KMS-11 (cell line): ENCODE measurements around the gene CFAP299.

Experiments used
- H2AFZ ChIP-seq: fragments of 200-600 bp; sonication (generic); 2 replicates; pipeline ENCODE4 v1.6.1; 2016; ENCODE audit warnings: antibody characterized with exemption, mixed run types, low read depth
- H3K27ac ChIP-seq: fragments of 200-600 bp; sonication (generic); 2 replicates; pipeline ENCODE4 v1.6.1; 2016; ENCODE audit warnings: mild to moderate bottlenecking, mixed run types
- H3K27me3 ChIP-seq: fragments of 200-600 bp; sonication (generic); 2 replicates; pipeline ENCODE4 v1.6.1; 2017; ENCODE audit warnings: mild to moderate bottlenecking, low read depth, mixed run types, moderate library complexity; ENCODE audit not compliant: insufficient read depth
- H3K36me3 ChIP-seq: fragments of 200-600 bp; sonication (generic); 2 replicates; pipeline ENCODE4 v1.6.1; 2017; ENCODE audit warnings: mild to moderate bottlenecking, mixed run types; ENCODE audit not compliant: insufficient read depth
- H3K4me1 ChIP-seq: fragments of 200-600 bp; sonication (generic); 2 replicates; pipeline ENCODE4 v1.6.1; 2016; ENCODE audit warnings: mild to moderate bottlenecking, low read depth, mixed run types; ENCODE audit not compliant: poor library complexity, severe bottlenecking
- H3K4me2 ChIP-seq: fragments of 200-600 bp; sonication (generic); 2 replicates; pipeline ENCODE4 v1.7.0; 2016; ENCODE audit warnings: mild to moderate bottlenecking, mixed run types
- H3K4me3 ChIP-seq: fragments of 200-600 bp; sonication (generic); IDR thresholded peaks from 2 replicates; pipeline ENCODE4 v1.6.1; 2017; ENCODE audit warnings: low read depth, low read length, mixed read lengths; ENCODE audit not compliant: insufficient read depth
- H3K79me2 ChIP-seq: fragments of 200-600 bp; sonication (generic); 2 replicates; pipeline ENCODE4 v1.6.1; 2016; ENCODE audit warnings: low read depth, mixed run types; ENCODE audit not compliant: insufficient read depth
- H3K9ac ChIP-seq: fragments of 200-600 bp; sonication (generic); 2 replicates; pipeline ENCODE4 v1.6.1; 2016; ENCODE audit warnings: mild to moderate bottlenecking, mixed run types
- H4K20me1 ChIP-seq: fragments of 200-600 bp; sonication (generic); 2 replicates; pipeline ENCODE4 v1.6.1; 2016; ENCODE audit warnings: mild to moderate bottlenecking, mixed run types; ENCODE audit not compliant: insufficient read depth
- TF ChIP-seq, protein P1 (sequence below): fragments of 200-600 bp; sonication (generic); conservative IDR thresholded peaks from 2 replicates; pipeline ENCODE4 v1.6.1; 2017; ENCODE audit warnings: low read depth, mild to moderate bottlenecking, antibody characterized with exemption, low read length, moderate library complexity, mixed read lengths

The CFAP299 gene

GRCh38 chr4:80568891-80569290 lies 233.4 kb downstream of the CFAP299 start:
- no peaks in the 10 kb centered on the region for H3K36me3 ChIP-seq
- H3K27me3 ChIP-seq: no peaks in the 10 kb centered on the region
- H3K4me3 ChIP-seq: no peak overlapping the region
- no peaks in the 10 kb centered on the region for H4K20me1 ChIP-seq
- no peak overlapping the region for H2AFZ ChIP-seq
- H3K27ac ChIP-seq: no peak overlapping the region
- H3K79me2 ChIP-seq: no peaks in the 10 kb centered on the region
- H3K4me1 ChIP-seq: no peaks in the 10 kb centered on the region
- no peak overlapping the region for H3K9ac ChIP-seq
- TF ChIP-seq, protein P1, sequence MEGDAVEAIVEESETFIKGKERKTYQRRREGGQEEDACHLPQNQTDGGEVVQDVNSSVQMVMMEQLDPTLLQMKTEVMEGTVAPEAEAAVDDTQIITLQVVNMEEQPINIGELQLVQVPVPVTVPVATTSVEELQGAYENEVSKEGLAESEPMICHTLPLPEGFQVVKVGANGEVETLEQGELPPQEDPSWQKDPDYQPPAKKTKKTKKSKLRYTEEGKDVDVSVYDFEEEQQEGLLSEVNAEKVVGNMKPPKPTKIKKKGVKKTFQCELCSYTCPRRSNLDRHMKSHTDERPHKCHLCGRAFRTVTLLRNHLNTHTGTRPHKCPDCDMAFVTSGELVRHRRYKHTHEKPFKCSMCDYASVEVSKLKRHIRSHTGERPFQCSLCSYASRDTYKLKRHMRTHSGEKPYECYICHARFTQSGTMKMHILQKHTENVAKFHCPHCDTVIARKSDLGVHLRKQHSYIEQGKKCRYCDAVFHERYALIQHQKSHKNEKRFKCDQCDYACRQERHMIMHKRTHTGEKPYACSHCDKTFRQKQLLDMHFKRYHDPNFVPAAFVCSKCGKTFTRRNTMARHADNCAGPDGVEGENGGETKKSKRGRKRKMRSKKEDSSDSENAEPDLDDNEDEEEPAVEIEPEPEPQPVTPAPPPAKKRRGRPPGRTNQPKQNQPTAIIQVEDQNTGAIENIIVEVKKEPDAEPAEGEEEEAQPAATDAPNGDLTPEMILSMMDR: no peak
- no peak overlapping the region for H3K4me2 ChIP-seq

GRCh38 chr4:80576796-80577195 lies 241.3 kb downstream of the CFAP299 start:
- H3K27ac ChIP-seq: no peak overlapping the region
- no peaks in the 10 kb centered on the region for H3K27me3 ChIP-seq
- no peak overlapping the region for H3K9ac ChIP-seq
- H4K20me1 ChIP-seq: no peaks in the 10 kb centered on the region
- no peak overlapping the region for H3K4me3 ChIP-seq
- no peaks in the 10 kb centered on the region for H3K4me1 ChIP-seq
- no peak overlapping the region for H3K4me2 ChIP-seq
- H2AFZ ChIP-seq: no peak overlapping the region
- no peaks in the 10 kb centered on the region for H3K36me3 ChIP-seq
- H3K79me2 ChIP-seq: no peaks in the 10 kb centered on the region
- TF ChIP-seq, protein P1: no peak

GRCh38 chr4:80578001-80578400 lies 242.5 kb downstream of the CFAP299 start:
- Histone ChIP-seq H3K27ac (no peak overlapping the region), H3K4me2 (no peak overlapping the region), H2AFZ (no peak overlapping the region), H3K4me1 (no peaks in the 10 kb centered on the region), H3K79me2 (no peaks in the 10 kb centered on the region), H3K4me3 (no peak overlapping the region), H3K36me3 (no peaks in the 10 kb centered on the region), H3K9ac (no peak overlapping the region), H3K27me3 (no peaks in the 10 kb centered on the region), H4K20me1 (no peaks in the 10 kb centered on the region)
- TF ChIP-seq, protein P1: no peak

DNA sequence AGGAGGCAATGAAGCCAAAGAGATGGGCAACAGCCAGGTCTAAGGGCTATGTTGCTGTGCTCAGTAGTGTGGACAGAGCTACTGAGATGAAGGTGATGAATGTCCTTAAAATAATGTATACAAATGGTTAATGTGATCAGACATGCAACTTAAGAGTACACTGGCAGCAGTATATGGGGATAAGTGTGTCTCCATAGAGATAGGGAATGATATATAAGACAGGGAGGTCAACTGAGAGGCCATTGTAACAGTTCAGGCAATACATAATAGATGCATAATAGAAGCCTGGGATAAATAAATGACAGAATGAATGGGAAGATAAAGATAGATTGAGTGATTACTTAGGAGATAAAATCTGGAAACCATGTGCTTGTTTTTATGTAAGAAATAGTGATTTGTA lies 250.0 kb downstream of the CFAP299 start:
- Histone ChIP-seq H3K9ac (no peak overlapping the region), H3K36me3 (no peaks in the 10 kb centered on the region), H3K4me3 (no peak overlapping the region), H3K27ac (no peak overlapping the region), H4K20me1 (no peaks in the 10 kb centered on the region), H3K27me3 (no peaks in the 10 kb centered on the region), H3K4me2 (no peak overlapping the region), H3K79me2 (no peaks in the 10 kb centered on the region), H3K4me1 (no peaks in the 10 kb centered on the region), H2AFZ (no peak overlapping the region)
- TF ChIP-seq, protein P1: no peak
